ENCODE results near the gene NLRC3.
A peak's percentile ranks its signal among the peaks of the same experiment; 100 is the strongest.

NLRC3 gene

GRCh38 chr16:3542601-3543373, 34.4 kb downstream of the NLRC3 start:
- DNase-seq, result no peak

DNA sequence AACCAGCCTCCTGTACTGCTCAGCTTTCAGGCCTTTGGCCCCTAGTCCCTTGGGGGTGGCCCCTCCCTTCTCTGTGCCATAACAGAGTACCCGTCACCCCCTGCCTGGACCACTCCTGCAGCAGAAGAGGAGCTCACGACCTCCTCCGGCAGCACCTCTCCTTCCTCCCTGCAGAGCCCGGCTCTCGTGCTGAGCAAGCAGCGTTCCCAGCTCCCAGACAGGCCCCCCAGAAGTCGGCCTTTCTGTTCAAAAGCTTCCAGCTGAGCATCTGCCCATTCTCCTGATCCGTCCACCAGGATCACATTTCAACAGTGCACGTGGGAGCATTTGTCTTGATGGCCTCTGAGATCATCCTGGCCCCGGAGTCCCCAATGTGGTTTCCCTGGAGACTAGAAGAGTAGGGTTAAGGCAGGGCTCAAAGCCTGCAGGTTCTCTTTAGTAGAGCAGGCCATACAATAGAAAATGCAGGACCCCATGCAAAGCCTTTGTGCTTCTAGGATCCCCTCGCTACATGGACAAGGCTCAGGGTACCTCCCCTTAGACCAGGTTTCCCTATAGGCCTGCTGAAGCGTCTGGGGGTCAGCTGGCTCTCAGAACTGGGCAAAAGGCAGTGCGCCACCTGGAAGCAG, 35.6 kb downstream of the NLRC3 start:
- no peak for DNase-seq

DNA sequence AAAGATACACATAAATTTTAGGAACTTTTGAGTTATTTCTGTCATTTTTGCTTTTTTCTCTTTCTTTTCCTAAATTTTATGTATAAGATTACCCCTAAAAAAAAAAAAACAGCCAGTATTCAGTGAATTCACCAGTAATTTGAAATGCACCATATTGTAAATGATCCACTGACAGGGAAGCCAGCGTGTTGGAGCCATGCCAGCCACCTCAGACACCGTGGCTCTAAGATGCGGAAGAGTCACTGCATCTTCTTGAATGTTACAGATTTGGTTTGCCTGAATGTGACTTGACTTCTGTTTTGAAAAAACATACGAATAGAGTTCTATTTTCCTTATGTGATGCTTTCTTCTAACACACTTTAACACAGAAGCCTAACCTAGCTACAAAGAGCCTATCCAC, 39.0 kb downstream of the NLRC3 start:
- no peak for DNase-seq

DNA sequence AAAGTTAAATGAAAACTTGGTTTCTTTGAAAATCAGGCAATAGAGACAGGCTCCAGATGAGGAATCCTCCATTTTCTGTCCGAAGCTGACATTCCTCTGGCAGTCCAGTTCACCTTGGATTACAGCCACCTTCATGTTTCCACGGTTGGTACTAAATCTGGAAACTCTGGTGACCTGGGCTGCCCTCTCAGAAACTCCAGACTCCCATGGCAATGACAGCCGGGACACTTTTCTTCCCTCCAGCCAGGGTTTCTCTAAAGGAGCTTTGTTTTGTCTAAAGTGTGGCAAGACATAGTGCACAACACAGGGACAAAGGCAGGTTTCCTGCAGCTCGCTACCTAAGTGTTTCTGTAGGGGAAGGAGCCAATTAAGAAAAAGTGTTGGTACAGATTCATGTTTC, 40.4 kb downstream of the NLRC3 start:
- no peak for DNase-seq

- no peak for DNase-seq
Measured at GRCh38 chr16:3536271-3536731, 40.9 kb downstream of the NLRC3 start.

DNA sequence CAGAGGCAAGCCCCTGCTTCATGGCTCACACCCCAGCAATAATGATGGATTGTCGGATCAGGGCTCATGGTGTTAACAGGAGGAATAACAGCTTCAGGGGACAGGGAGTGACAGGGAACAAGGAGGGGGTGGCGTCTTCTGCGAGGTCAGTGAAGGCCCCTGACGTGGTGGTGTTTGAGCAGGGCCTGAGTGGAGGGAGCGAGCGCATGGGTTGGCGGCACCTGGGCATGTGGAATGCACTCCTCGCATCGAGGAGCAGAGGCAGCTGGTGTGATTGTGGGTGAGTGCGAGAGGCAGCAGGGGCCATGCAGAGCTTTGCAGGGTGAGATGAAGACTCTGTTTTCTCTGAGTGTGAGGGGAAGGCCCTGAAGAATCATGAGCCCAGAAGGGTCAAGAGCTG, 43.1 kb downstream of the NLRC3 start:
- DNase-seq, result no peak

DNA sequence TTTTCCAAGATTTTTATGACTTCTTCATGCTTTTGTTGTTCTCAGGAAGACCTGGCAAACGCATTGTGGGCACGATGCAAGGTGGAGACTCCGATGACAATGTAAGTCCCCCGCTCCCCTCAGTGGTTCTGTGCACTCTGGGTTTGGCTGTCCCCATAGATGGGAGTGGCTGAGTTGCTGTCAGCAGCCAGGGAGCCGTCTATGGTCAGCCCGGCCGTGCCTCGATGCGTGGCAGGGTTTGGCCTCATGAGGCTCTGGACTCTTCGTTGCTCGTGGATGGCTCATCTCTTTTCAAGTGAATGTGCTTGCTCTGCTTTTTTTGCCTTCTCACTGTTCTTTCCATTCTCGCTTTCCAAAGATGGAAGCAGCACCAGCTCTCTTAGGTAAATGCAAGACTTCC, 44.5 kb downstream of the NLRC3 start:
- DNase-seq, result no peak

- DNase-seq, result no peak
Measured at GRCh38 chr16:3530371-3530914, 46.8 kb downstream of the NLRC3 start.

DNA sequence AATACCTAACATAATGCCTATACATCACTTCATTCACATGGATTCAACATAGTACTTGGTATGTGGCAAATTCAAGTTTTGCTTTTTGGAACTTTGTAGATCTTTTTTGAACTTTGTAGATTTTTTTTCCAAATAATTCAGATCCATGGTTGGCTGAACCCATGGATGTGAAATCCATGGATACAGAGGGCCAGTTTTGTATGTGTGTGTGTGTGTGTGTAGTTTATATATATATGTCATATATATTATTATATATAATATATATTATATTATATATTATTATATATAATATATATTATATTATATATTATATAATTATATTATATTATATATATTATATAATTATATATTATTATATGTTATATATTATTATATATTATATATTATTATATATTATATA, 48.0 kb downstream of the NLRC3 start:
- DNase-seq, result no peak

DNA sequence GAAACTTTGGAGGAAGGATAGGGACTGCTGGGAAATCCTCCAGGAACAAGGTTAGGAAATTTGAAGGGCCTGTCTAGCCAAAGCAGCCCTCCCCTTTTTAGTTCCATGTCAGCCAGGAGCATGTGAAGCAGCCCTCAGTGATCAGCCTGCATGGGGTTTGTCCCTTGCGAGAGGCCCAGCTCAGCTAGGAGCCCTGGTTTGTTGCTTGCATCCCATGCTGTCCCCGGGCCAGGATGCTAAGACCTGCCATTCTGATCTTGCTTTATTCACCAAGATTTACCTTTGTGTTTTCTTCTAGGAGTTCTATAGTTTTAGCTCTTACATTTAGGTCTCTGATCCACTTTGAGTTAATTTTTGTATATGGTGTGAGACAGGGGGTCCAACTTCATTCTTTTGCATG, 48.8 kb downstream of the NLRC3 start:
- no peak for DNase-seq

- DNase-seq, result peak; percentile 28 to 78
Measured at GRCh38 chr16:3527216-3527829, 49.9 kb downstream of the NLRC3 start.

DNA sequence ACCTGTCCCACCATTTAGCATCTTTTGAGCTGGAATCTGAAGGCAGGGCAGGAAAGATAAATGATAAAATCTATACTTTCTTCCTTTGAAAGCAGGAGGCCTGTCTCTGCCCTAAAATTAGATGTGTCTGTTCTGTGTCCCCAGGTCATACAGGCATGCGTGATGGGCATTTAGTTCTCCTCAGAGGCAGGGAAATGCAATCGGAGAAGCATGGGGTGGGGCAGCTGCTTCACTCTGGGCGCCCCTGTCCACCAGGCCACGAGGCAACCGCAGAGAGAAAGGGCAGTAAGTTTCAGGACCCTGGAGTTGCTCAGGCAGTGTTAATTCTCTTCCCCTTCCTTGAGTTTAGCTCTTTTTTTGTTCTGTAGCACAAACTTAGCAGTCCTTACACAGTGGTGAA, 51.3 kb downstream of the NLRC3 start:
- DNase-seq, result no peak

DNA sequence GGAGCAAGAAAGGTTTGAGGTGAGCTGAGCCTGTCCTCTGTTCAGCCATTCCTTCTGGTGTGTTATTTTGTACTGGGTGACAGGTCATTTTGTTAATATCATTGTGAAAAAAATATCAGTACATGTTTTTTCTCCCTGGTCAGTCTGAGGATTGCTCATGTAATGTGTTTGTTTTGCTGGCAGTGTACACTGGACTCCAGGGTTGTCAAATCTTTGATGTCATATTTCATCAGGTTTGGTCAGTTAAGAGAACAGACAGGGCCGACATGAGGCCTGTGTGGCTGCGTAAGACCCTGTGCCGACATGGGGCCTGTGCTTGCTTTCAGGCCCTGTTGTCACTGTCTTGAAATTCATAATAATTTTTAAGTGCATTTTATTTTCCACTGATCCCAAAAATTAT, 53.9 kb downstream of the NLRC3 start:
- no peak for DNase-seq

- DNase-seq, result no peak
Measured at GRCh38 chr16:3520841-3521240, 56.4 kb downstream of the NLRC3 start.

DNA sequence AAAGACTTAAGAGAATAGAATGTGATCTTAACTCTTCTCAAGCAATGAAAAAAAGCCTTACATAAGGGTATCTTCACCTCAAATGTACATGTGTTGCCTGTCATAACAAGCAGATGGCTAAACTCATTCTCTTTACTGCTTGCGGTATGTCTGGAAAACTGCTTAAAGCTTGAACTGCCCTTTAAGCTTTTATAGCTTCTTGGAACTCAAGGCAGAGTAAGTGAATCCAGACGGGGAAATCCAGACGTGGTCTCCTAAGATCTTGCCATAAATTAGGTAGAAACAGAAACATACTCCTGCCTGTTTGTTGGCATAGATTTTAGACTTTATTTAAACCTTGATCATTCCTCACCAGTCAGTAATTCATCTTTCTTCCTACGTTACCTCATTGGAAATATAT, 56.8 kb downstream of the NLRC3 start:
- DNase-seq, result no peak

GRCh38 chr16:3519581-3519980, 57.6 kb downstream of the NLRC3 start:
- no peak for DNase-seq

GRCh38 chr16:3518986-3519348, 58.2 kb downstream of the NLRC3 start:
- no peak for DNase-seq

DNA sequence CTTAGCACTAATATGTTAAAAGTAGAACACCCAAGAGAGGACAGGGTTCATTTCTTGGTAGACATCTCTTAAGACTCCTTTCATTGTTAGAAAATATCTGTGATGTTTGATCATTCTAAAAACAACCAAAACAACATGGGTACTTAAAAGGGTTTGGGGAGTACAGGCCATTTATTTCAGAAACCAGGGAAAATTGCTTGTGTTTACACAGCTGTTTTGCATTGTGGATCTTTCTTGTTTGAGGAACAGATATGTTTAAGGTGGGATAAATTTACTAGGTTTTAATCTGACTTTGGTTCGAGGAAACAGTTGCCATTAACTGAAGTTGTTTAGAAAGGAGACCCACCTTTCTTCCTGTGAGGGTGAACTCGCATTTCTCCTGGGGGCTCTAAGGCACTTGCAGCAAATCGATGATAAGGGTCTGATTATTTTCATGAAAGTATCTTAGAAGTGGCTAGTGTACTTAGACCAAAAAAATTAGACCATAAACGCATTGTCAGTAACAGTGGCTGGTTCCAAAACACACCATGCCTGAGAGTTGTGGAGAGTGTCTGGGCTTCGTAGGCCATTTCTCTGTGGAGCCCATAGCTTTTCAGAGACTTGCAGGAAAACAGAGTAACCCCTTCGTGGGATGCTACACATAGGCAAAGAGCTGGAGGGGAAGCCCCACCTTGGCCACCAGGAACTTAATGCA, 58.8 kb downstream of the NLRC3 start:
- DNase-seq, result no peak

DNA sequence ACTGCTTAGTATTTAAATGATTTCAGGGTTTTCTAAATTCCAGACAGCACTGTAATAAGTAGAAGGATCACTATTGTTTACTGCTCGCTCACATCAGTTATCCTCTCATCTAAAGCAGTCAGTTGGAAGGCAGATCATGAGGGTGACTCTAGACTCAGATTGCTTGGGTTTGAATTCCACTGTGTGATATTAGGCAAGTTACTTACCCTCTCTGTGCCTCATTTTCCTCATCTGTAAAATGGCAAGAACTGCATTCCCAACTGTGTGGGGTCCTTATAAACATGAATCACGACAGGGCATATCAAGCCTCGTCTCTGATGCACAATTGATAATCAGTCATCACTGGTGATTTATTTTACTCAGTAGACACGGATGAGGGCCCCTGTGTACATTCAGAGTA, 61.3 kb downstream of the NLRC3 start:
- no peak for DNase-seq

- no peak for DNase-seq
Measured at GRCh38 chr16:3514621-3515020, 62.6 kb downstream of the NLRC3 start.

GRCh38 chr16:3513892-3514583, 63.2 kb downstream of the NLRC3 start:
- DNase-seq, result no peak

GRCh38 chr16:3511286-3512180, 65.7 kb downstream of the NLRC3 start:
- no peak for DNase-seq

Measured in inflammatory macrophage treated with lipopolysaccharide for 1 hour (primary cell).